ENCODE results near the gene SMTNL2. TPM values are rescaled to one million over a fixed set of nuclear protein-coding genes. Genes with fewer than 3 reads are reported as not detected.

The SMTNL2 gene
- total RNA-seq, 1 experiment from 2014 or later: 2.7 TPM

DNA sequence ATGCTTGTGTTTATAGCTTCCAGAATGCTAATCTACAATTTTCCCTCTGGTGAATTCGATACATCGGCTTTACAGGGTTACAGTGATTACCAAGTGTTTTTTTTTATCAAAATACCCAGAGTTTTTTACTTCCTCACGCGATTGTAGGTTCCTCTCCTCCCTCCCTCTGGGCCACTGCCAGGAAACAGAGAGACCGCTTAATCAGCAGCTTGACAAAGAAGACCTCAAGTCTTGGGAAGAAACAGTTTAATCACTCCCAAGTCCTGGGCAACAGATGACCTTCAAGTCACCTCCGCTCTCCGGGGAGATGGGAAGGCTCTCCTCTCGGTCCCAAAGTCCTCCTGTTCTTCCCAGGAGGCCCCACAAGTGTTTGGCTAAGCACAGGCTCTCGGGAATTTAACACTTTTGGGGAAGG lies 23.5 kb downstream of the SMTNL2 start:
- Mint-ChIP-seq H3K9me3 (no peaks in the 10 kb centered on the region), H3K27me3 (ENCODE audit: low read depth) (no peaks in the 10 kb centered on the region), H3K4me3 (no peak overlapping the region), H3K27ac (peak overlapping the region; percentile 48; the same call in 1 of the 2 replicates), H3K36me3 (no peaks in the 10 kb centered on the region), H3K4me1 (peaks cover 11% of the 10 kb centered on the region)
- ChIA-PET CTCF (interaction anchor here (1.3 to 2.4 kb wide), 2 partner anchors 13 to 187 kb away, joined by 4 to 16 read pairs; no protein-coding TSS in a partner anchor), POLR2A (no interaction called here)
- ATAC-seq: peak; percentile 44; the same call in 1 of the 2 replicates
- DNase-seq (ENCODE audit: low spot score): no peak
- TF ChIP-seq, protein P1, sequence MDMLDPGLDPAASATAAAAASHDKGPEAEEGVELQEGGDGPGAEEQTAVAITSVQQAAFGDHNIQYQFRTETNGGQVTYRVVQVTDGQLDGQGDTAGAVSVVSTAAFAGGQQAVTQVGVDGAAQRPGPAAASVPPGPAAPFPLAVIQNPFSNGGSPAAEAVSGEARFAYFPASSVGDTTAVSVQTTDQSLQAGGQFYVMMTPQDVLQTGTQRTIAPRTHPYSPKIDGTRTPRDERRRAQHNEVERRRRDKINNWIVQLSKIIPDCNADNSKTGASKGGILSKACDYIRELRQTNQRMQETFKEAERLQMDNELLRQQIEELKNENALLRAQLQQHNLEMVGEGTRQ (CRISPR knock-in tag; IDR thresholded peaks at IDR 0.05): no peak
- TF ChIP-seq, protein P2, sequence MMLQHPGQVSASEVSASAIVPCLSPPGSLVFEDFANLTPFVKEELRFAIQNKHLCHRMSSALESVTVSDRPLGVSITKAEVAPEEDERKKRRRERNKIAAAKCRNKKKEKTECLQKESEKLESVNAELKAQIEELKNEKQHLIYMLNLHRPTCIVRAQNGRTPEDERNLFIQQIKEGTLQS (CRISPR knock-in tag; conservative IDR thresholded peaks at IDR 0.05): no peak
- no peak for TF ChIP-seq E2F5 (CRISPR knock-in tag; IDR thresholded peaks at IDR 0.05)
- TF ChIP-seq PRDM15 (CRISPR knock-in tag; IDR thresholded peaks at IDR 0.05): no peak
- TF ChIP-seq, protein P3, sequence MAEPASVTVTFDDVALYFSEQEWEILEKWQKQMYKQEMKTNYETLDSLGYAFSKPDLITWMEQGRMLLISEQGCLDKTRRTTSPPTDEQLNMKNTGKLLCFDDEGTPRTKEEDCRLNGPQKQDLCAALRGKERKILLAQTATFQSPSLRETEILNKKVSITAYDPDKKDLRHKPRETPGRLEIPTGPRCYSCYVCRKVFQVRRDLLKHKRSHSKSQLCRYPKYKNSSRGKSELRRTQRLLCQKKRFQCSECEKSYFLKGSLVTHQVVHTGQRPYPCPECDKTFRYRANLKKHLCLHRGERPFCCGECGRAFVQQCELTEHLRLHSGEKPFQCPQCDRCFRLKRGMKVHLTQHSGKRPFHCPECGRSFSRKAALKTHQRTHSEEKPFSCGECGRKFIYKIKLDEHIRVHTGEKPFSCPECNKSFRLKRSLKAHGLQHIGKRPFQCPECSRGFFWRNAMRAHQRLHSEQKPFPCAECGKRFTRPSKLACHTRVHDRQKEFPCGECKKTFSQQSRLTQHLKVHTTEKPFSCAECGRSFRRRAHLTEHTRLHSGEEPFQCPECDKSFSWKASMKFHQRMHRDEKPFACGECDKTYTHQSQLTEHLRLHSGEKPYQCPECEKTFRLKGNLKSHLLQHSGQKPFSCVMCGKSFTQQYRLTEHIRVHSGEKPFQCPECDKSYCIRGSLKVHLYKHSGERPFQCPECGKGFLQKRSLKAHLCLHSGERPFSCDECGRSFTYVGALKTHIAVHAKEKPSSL (CRISPR knock-in tag; conservative IDR thresholded peaks at IDR 0.05): no peak
- TF ChIP-seq, protein P4, sequence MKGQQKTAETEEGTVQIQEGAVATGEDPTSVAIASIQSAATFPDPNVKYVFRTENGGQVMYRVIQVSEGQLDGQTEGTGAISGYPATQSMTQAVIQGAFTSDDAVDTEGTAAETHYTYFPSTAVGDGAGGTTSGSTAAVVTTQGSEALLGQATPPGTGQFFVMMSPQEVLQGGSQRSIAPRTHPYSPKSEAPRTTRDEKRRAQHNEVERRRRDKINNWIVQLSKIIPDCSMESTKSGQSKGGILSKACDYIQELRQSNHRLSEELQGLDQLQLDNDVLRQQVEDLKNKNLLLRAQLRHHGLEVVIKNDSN (CRISPR knock-in tag; IDR thresholded peaks at IDR 0.05): no peak
- TF ChIP-seq MYBL2 (CRISPR knock-in tag; IDR thresholded peaks at IDR 0.05): no peak
- TF ChIP-seq PREB (CRISPR knock-in tag; IDR thresholded peaks at IDR 0.05; ENCODE audit: borderline replicate concordance): no peak
- TF ChIP-seq, protein P5, sequence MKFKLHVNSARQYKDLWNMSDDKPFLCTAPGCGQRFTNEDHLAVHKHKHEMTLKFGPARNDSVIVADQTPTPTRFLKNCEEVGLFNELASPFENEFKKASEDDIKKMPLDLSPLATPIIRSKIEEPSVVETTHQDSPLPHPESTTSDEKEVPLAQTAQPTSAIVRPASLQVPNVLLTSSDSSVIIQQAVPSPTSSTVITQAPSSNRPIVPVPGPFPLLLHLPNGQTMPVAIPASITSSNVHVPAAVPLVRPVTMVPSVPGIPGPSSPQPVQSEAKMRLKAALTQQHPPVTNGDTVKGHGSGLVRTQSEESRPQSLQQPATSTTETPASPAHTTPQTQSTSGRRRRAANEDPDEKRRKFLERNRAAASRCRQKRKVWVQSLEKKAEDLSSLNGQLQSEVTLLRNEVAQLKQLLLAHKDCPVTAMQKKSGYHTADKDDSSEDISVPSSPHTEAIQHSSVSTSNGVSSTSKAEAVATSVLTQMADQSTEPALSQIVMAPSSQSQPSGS (CRISPR knock-in tag; IDR thresholded peaks at IDR 0.05; ENCODE audit: borderline replicate concordance, low read depth): no peak
- TF ChIP-seq ARID4B (CRISPR knock-in tag; IDR thresholded peaks at IDR 0.05; ENCODE audit: borderline replicate concordance): no peak
- TF ChIP-seq NFATC4 (CRISPR knock-in tag; IDR thresholded peaks at IDR 0.05): no peak
- TF ChIP-seq, protein P6, sequence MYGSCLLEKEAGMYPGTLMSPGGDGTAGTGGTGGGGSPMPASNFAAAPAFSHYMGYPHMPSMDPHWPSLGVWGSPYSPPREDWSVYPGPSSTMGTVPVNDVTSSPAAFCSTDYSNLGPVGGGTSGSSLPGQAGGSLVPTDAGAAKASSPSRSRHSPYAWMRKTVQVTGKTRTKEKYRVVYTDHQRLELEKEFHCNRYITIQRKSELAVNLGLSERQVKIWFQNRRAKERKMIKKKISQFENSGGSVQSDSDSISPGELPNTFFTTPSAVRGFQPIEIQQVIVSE (CRISPR knock-in tag; IDR thresholded peaks at IDR 0.05; ENCODE audit: borderline replicate concordance): no peak
- no peak for TF ChIP-seq KAT7 (CRISPR knock-in tag; IDR thresholded peaks at IDR 0.05; ENCODE audit: borderline replicate concordance)
- TF ChIP-seq, protein P7, sequence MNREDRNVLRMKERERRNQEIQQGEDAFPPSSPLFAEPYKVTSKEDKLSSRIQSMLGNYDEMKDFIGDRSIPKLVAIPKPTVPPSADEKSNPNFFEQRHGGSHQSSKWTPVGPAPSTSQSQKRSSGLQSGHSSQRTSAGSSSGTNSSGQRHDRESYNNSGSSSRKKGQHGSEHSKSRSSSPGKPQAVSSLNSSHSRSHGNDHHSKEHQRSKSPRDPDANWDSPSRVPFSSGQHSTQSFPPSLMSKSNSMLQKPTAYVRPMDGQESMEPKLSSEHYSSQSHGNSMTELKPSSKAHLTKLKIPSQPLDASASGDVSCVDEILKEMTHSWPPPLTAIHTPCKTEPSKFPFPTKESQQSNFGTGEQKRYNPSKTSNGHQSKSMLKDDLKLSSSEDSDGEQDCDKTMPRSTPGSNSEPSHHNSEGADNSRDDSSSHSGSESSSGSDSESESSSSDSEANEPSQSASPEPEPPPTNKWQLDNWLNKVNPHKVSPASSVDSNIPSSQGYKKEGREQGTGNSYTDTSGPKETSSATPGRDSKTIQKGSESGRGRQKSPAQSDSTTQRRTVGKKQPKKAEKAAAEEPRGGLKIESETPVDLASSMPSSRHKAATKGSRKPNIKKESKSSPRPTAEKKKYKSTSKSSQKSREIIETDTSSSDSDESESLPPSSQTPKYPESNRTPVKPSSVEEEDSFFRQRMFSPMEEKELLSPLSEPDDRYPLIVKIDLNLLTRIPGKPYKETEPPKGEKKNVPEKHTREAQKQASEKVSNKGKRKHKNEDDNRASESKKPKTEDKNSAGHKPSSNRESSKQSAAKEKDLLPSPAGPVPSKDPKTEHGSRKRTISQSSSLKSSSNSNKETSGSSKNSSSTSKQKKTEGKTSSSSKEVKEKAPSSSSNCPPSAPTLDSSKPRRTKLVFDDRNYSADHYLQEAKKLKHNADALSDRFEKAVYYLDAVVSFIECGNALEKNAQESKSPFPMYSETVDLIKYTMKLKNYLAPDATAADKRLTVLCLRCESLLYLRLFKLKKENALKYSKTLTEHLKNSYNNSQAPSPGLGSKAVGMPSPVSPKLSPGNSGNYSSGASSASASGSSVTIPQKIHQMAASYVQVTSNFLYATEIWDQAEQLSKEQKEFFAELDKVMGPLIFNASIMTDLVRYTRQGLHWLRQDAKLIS (CRISPR knock-in tag; IDR thresholded peaks at IDR 0.05; ENCODE audit: borderline replicate concordance): no peak

Data from WTC11 (cell line).